Renal cortex interstitium (tissue), 11 donors: Measurements from ENCODE around the gene LKAAEAR1. TPM values are rescaled to one million over a fixed set of nuclear protein-coding genes. Genes with fewer than 3 reads are reported as not detected.

ENCODE experiments used
- DNase-seq, 11 donors: peaks; one replicate each; pipeline ENCODE4 v3.0.0-alpha.2; 2013; ENCODE audit warnings: low read depth in 9 of 11, low spot score in 4 of 11; ENCODE audit errors: extremely low read depth in 1 of 11
- polyA plus RNA-seq, 3 donors: library from polyadenylated mRNA; unstranded; fragments of 120-200 nt; gene quantifications; one replicate each; pipeline ENCODE4 v1.2.1, GENCODE V29; 2013; ENCODE audit not compliant: insufficient read length in 3 of 3

LKAAEAR1 gene
- polyA plus RNA-seq, 3 donors = 0.40 TPM; not detected in 2

- DNase-seq = no peak
Measured at GRCh38 chr20:64082820-64083377, 1.3 kb downstream of the LKAAEAR1 start.

DNA sequence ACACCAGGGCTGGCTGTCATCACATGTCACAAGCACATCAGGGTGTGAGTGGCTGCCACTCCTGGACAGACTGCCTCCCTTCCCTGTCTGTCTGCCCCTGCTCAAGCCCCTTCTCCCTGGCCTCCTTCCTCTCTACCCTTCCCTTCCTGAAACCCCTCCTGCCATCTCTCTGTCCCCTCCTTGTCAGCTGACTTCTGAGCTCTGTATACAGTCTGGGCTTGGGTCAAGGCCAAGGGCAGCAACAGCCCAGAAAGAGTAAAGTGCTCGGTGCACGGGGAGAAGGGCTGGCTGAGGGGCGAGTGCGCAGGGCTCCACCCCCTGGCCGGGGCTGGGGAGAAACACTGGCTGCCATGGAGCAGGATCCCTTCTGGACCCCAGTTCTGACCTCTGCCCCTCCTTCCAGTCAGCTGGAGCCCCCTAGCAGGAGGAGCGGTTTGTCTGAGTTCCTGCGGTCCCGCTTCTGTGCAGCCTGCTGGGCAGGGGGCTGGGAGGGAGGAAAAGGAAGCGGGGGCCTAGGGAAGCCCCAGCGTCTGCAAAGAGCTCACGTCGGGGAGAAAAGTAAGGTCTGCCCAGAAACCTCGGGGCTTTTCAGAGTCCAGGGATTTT, 2.0 kb downstream of the LKAAEAR1 start:
- DNase-seq = no peak

DNA sequence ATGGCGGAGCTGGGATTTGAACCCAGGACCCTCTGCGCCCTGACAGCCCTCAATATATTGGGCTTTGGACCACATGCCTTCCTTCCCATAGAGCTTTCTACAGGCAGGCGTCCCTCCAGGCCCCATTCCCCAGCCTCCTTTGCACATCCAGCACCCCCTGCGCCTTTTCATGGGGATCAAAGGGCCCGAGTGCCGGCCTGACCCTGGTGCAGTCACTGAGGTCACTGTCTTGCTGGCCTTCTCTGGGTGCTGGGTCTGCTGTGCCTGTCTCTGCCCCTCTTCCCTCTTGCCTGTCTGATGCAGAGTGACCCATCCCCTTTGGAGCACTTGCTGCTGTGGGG, 2.6 kb downstream of the LKAAEAR1 start:
- no peak for DNase-seq

GRCh38 chr20:64080813-64081623, 3.2 kb downstream of the LKAAEAR1 start:
- DNase-seq = no peak

- DNase-seq = no peak
Measured at GRCh38 chr20:64080013-64080812, 4.0 kb downstream of the LKAAEAR1 start, which contains the start of gene OPRL1. OPRL1 (plus strand) TSS chr20:64080082; CDS start chr20:64092721, 12,639 bp downstream.

- DNase-seq = no peak
Measured at GRCh38 chr20:64079273-64080012, 4.8 kb downstream of the LKAAEAR1 start, which contains the start of gene RGS19. RGS19 (minus strand) TSS chr20:64079518; CDS start chr20:64076886, 2,632 bp downstream.

DNA sequence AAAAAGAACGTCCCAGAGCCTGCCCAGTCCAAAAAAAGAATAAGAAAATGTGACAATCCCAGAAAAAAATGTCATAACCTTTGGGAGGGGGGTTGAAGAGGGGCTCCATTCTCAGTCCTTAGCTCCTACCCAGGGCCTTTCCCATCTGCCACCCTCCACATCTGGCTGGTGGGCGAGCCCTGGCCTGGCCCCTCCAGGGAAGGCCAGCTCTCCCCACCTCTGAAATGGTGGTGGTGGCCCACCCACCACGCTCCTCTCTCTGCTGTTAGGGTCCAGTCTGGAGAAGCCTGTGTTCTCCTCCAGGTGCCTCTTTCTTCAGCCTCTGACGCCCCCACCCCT, 5.3 kb downstream of the LKAAEAR1 start:
- no peak for DNase-seq

GRCh38 chr20:64077876-64078551, 6.2 kb downstream of the LKAAEAR1 start:
- no peak for DNase-seq

DNA sequence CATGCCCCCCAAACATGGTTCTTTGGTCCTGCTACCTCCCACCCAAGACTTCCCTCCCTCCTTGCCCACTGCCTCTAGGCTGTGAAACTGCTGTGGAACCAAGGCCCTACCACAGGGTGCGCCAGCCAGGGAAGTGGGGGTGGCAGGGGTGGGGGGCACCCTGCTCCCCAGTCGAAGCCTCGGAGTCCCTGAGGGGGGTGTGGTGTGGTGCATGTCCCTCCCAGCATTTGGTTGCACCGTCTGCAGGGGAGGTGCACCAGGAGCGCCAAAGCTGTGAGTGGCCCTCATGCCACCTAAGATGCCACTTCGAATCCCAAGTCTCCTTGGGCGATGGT, 6.7 kb downstream of the LKAAEAR1 start:
- DNase-seq = no peak

GRCh38 chr20:64077094-64077493, 7.1 kb downstream of the LKAAEAR1 start:
- no peak for DNase-seq

DNA sequence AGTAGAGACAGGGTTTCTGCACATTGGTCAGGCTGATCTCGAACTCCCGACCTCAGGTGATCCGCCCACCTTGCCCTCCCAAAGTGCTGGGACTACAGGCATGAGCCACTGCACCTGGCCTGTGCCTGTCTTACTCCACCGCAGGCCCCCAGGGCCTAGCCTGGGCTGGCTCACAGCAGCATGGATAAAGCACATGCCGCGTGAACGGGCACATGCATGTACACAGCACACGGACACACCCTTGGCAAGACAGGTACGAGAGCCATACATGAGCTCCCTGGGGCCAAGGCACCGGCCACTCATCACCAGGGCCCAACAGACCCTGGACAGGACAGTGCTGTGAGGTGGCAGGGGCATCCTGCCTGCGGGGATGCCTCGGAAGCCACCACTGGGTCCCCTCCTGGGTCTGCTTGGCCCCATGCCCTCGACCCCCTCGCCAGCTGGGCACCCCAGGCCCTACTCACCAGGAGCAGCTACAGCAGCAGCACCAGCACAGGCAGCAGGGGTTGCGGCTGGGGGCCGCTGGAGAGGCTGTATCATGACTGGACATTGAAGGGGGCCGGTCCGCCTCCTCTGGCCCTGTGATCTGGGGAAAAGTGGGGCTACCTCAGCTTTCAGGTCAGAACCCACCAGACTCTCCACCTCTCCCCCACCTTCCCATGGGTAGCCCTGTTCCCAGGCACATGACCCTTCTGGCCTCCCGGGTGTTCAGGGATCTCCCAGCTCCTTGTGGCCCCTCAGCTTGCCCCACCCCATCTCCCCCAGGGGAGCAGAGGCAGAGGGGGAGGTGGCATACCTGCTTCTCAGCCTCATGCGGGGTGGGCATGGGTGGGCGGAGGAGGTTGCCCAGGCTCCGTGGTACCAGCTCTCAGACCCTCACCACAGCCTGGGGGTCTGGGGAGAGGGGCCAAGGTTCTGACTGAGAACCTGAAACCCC, 7.9 kb downstream of the LKAAEAR1 start:
- no peak for DNase-seq

- no peak for DNase-seq
Measured at GRCh38 chr20:64075556-64075955, 8.6 kb downstream of the LKAAEAR1 start.

- no peak for DNase-seq
Measured at GRCh38 chr20:64074963-64075362, 9.2 kb downstream of the LKAAEAR1 start.

- no peak for DNase-seq
Measured at GRCh38 chr20:64074184-64074789, 9.9 kb downstream of the LKAAEAR1 start.

DNA sequence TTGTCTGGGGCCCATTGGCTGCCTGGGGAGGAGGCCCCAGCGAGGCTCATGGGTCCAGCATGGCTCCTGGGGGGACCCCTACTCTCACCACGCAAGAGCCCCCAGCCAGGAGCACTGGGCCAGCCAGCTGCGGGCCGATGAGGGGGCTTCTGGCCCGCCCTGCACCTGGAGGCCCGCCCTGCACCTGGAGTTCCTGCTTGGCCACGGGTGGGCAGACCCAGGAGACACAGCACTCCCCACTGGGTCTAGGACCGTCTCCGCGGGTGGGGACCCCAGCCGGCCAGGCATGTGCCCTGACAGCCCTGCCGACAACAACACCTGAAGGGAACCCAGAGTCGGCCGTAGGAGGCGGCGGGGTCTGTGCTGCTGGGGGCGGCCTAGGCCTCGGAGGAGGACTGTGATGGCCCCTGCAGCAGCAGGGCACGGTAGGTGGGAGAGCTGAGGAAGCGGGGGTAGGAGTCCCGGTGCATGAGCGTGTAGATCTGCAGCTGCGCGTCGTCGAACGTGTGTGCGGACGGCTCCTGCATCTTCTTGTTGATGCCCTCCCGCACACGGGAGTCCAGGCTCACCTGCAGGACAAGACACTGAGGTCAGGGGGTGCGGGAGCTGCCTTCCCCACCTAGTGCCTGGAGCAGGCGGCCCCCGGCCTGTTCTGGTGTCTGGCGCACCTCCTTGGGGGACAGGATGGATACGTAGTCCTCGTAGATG, 10.6 kb downstream of the LKAAEAR1 start:
- no peak for DNase-seq

- no peak for DNase-seq
Measured at GRCh38 chr20:64072498-64073063, 11.6 kb downstream of the LKAAEAR1 start.
